SK-N-SH treated with all-trans-retinoic acid at 6 μM for 48 hours (cell line): ENCODE data around the gene LAIR1.

Experiments used
- ARNTL ChIP-seq: fragments of 450-650 bp; formaldehyde crosslinking; IDR thresholded peaks from 2 replicates; pipeline ENCODE4 v1.5.0; 2020; ENCODE audit warnings: low read depth, mild to moderate bottlenecking, moderate library complexity, borderline replicate concordance
- BACH2 ChIP-seq: fragments of 250-450 bp; sonication (Bioruptor Pico); IDR thresholded peaks from 2 replicates; pipeline ENCODE4 v1.9.0; 2021; ENCODE audit warnings: mild to moderate bottlenecking, borderline replicate concordance
- GLIS3 ChIP-seq: fragments of 250-450 bp; sonication (Bioruptor Pico); IDR thresholded peaks from 2 replicates; pipeline ENCODE4 v1.5.0; 2020; ENCODE audit warnings: mild to moderate bottlenecking, moderate library complexity
- PPARA ChIP-seq: fragments of 250-450 bp; sonication (Bioruptor Pico); IDR thresholded peaks from 2 replicates; pipeline ENCODE4 v1.5.0; 2020; ENCODE audit warnings: mild to moderate bottlenecking, borderline replicate concordance
- TCF4 ChIP-seq: fragments of 250-450 bp; sonication (Bioruptor Pico); IDR thresholded peaks from 2 replicates; pipeline ENCODE4 v1.8.0; 2021; ENCODE audit warnings: mild to moderate bottlenecking, moderate library complexity, borderline replicate concordance
- ZFP3 ChIP-seq: fragments of 250-450 bp; sonication (Bioruptor Pico); IDR thresholded peaks from 2 replicates; pipeline ENCODE4 v1.5.0; 2020; ENCODE audit warnings: mild to moderate bottlenecking, moderate library complexity
- ZFP30 ChIP-seq: fragments of 450-650 bp; formaldehyde crosslinking; IDR thresholded peaks from 2 replicates; pipeline ENCODE4 v1.5.0; 2022; ENCODE audit warnings: mild to moderate bottlenecking, moderate library complexity
- ZNF565 ChIP-seq: fragments of 450-650 bp; formaldehyde crosslinking; conservative IDR thresholded peaks from 2 replicates; pipeline ENCODE4 v1.5.0; 2020; ENCODE audit warnings: low read depth, mild to moderate bottlenecking, moderate library complexity
- TF ChIP-seq, protein P1 (sequence below): fragments of 250-450 bp; sonication (Bioruptor Pico); IDR thresholded peaks from 2 replicates; pipeline ENCODE4 v1.8.0; 2020; ENCODE audit warnings: mild to moderate bottlenecking, moderate library complexity, borderline replicate concordance
- TF ChIP-seq, protein P2 (sequence below): fragments of 250-450 bp; sonication (Bioruptor Pico); IDR thresholded peaks from 2 replicates; pipeline ENCODE4 v1.5.1; 2020; ENCODE audit warnings: low read depth, mild to moderate bottlenecking, moderate library complexity
- TF ChIP-seq, protein P3 (sequence below): fragments of 250-450 bp; sonication (Bioruptor Pico); IDR thresholded peaks from 2 replicates; pipeline ENCODE4 v1.5.0; 2020; ENCODE audit warnings: mild to moderate bottlenecking, moderate library complexity

DNA sequence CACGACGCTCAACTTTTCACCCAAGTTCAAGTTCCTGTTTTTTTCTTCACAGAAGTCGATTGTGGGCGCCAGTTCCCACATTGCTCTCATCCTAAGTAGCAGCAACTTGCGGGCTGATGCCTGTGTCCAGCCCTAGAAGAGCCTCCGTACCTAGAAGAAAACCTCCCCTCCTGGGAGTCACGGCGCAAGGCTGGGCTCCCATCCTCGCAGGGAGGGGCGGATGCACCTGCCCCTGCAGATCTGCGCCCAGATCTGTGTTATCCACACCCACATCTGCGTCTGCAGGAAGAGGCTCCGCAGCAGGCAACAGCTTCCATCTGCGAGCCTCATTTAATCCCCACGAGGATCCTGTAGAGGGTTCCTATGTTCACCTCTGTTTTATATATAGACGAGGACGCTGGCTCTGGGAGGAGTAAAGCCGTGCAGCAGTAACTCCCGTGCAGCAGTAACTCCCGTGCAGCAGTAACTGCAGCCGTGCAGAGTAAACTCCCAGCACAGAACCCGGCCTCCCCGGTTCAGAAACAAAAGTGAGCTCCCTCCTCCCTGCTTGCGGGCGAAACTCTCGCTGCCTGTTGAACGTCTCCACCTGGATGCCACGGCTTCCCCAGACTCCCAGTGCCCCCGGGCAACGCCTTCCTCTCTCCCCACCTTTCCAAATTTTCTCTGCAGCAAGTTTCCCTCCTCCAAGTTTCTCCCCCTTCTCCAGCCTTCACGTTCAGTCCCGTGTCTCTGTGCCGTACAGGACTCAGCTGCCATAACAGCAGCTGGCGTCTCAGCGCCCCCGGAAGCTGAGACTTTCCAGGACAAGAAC is 23.5 kb upstream of the LAIR1 start:
- TF ChIP-seq ZNF565 (CRISPR knock-in tag) (no peak), ZFP3 (CRISPR knock-in tag) (no peak), BACH2 (CRISPR knock-in tag) (no peak), ZFP30 (CRISPR knock-in tag) (no peak), ARNTL (CRISPR knock-in tag) (no peak), TCF4 (CRISPR knock-in tag) (no peak), PPARA (CRISPR knock-in tag) (no peak), GLIS3 (no peak)
- TF ChIP-seq, protein P1, sequence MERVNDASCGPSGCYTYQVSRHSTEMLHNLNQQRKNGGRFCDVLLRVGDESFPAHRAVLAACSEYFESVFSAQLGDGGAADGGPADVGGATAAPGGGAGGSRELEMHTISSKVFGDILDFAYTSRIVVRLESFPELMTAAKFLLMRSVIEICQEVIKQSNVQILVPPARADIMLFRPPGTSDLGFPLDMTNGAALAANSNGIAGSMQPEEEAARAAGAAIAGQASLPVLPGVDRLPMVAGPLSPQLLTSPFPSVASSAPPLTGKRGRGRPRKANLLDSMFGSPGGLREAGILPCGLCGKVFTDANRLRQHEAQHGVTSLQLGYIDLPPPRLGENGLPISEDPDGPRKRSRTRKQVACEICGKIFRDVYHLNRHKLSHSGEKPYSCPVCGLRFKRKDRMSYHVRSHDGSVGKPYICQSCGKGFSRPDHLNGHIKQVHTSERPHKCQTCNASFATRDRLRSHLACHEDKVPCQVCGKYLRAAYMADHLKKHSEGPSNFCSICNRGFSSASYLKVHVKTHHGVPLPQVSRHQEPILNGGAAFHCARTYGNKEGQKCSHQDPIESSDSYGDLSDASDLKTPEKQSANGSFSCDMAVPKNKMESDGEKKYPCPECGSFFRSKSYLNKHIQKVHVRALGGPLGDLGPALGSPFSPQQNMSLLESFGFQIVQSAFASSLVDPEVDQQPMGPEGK (CRISPR knock-in tag), result no peak
- TF ChIP-seq, protein P2, sequence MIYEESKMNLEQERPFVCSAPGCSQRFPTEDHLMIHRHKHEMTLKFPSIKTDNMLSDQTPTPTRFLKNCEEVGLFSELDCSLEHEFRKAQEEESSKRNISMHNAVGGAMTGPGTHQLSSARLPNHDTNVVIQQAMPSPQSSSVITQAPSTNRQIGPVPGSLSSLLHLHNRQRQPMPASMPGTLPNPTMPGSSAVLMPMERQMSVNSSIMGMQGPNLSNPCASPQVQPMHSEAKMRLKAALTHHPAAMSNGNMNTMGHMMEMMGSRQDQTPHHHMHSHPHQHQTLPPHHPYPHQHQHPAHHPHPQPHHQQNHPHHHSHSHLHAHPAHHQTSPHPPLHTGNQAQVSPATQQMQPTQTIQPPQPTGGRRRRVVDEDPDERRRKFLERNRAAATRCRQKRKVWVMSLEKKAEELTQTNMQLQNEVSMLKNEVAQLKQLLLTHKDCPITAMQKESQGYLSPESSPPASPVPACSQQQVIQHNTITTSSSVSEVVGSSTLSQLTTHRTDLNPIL, result no peak
- TF ChIP-seq, protein P3, sequence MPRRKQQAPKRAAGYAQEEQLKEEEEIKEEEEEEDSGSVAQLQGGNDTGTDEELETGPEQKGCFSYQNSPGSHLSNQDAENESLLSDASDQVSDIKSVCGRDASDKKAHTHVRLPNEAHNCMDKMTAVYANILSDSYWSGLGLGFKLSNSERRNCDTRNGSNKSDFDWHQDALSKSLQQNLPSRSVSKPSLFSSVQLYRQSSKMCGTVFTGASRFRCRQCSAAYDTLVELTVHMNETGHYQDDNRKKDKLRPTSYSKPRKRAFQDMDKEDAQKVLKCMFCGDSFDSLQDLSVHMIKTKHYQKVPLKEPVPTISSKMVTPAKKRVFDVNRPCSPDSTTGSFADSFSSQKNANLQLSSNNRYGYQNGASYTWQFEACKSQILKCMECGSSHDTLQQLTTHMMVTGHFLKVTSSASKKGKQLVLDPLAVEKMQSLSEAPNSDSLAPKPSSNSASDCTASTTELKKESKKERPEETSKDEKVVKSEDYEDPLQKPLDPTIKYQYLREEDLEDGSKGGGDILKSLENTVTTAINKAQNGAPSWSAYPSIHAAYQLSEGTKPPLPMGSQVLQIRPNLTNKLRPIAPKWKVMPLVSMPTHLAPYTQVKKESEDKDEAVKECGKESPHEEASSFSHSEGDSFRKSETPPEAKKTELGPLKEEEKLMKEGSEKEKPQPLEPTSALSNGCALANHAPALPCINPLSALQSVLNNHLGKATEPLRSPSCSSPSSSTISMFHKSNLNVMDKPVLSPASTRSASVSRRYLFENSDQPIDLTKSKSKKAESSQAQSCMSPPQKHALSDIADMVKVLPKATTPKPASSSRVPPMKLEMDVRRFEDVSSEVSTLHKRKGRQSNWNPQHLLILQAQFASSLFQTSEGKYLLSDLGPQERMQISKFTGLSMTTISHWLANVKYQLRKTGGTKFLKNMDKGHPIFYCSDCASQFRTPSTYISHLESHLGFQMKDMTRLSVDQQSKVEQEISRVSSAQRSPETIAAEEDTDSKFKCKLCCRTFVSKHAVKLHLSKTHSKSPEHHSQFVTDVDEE (CRISPR knock-in tag), result no peak
